H1 (cell line): Measurements from ENCODE around the gene MRPL32. TPM values are rescaled to one million over a fixed set of nuclear protein-coding genes. Genes with fewer than 3 reads are reported as not detected.

ENCODE experiments used
- CTCF ChIA-PET: fragments of 300-600 bp; sonication (Branson Sonifier 250); formaldehyde crosslinking; loops from one replicate; lab custom pipeline; 2021; ENCODE audit not compliant: partially characterized antibody; lab: Charles Lee
- POLR2A ChIA-PET: fragments of 300-600 bp; sonication (Branson Sonifier 250); formaldehyde crosslinking; loops from one replicate; lab custom pipeline; 2021; ENCODE audit warnings: inconsistent platforms; ENCODE audit not compliant: partially characterized antibody; lab: Charles Lee
- DNase-seq, 2 experiments: peaks; one replicate each; pipeline versions ENCODE4 v3.0.0 to v3.0.0-alpha.2; 2010 to 2022; ENCODE audit warnings: low spot score in 2 of 2, low read depth in 1 of 2, mixed read lengths in 1 of 2
- FAIRE-seq: peaks from 2 replicates; lab custom pipeline; 2011; peaks lifted over from hg19 to GRCh38; lab: Jason Lieb, UNC
- H2AFZ ChIP-seq: 2 replicates; pipeline ENCODE4 v1.8.1; 2012; ENCODE audit warnings: low read length, inconsistent platforms
- H2AK5ac ChIP-seq: 2 replicates; pipeline ENCODE4 v1.6.1; 2013; ENCODE audit warnings: low read depth, low read length
- H2BK120ac ChIP-seq: replicated peaks from 2 replicates; pipeline ENCODE3; 2013; ENCODE audit warnings: low read depth, low read length, inconsistent platforms
- H2BK12ac ChIP-seq: 2 replicates; pipeline ENCODE4 v1.6.1; 2013; ENCODE audit warnings: low read depth, low read length
- H2BK15ac ChIP-seq: 2 replicates; pipeline ENCODE4 v1.6.1; 2013; ENCODE audit warnings: low read length
- H2BK20ac ChIP-seq: 2 replicates; pipeline ENCODE4 v1.6.1; 2013; ENCODE audit warnings: low read length
- H2BK5ac ChIP-seq: 2 replicates; pipeline ENCODE4 v1.6.1; 2013; ENCODE audit warnings: low read depth, low read length
- H3K14ac ChIP-seq: 2 replicates; pipeline ENCODE4 v1.6.1; 2013; ENCODE audit warnings: inconsistent platforms; ENCODE audit not compliant: insufficient read length
- H3K18ac ChIP-seq: 2 replicates; pipeline ENCODE4 v1.6.1; 2013; ENCODE audit warnings: low read length; ENCODE audit errors: extremely low read depth
- H3K23ac ChIP-seq: 2 replicates; pipeline ENCODE4 v1.6.1; 2013; ENCODE audit warnings: inconsistent platforms; ENCODE audit not compliant: insufficient read length
- H3K23me2 ChIP-seq: 2 replicates; pipeline ENCODE4 v1.6.1; 2013; ENCODE audit warnings: low read depth, low read length
- H3K27ac ChIP-seq: 2 replicates; pipeline ENCODE4 v1.6.1; 2011; ENCODE audit warnings: low read depth, low read length, inconsistent platforms
- H3K27me3 ChIP-seq, 4 experiments: replicated peaks in 1 of 4; 1 replicate in 1 of 4; 2 replicates in 3 of 4; pipeline versions ENCODE4 v1.6.1 to v1.8.1; 2011 to 2013; ENCODE audit warnings: low read length in 3 of 4, mild to moderate bottlenecking in 3 of 4, inconsistent platforms in 2 of 4, mixed read lengths in 2 of 4, moderate library complexity in 1 of 4; ENCODE audit not compliant: control insufficient read depth in 3 of 4, insufficient read depth in 3 of 4; ENCODE audit errors: extremely low read depth in 1 of 4
- H3K36me3 ChIP-seq, 4 experiments: 2 replicates each; pipeline versions ENCODE4 v1.6.1 to v1.8.1; 2011 to 2013; ENCODE audit warnings: mild to moderate bottlenecking in 4 of 4, low read length in 3 of 4, moderate library complexity in 2 of 4, control low read depth in 1 of 4, inconsistent platforms in 1 of 4; ENCODE audit not compliant: insufficient read depth in 4 of 4, control insufficient read depth in 2 of 4
- H3K4ac ChIP-seq: replicated peaks from 2 replicates; pipeline ENCODE3; 2013; ENCODE audit warnings: low read length, low read depth, mixed read lengths, inconsistent platforms; ENCODE audit not compliant: insufficient read length
- H3K4me1 ChIP-seq, 4 experiments: replicated peaks in 1 of 4; 1 replicate in 1 of 4; 2 replicates in 3 of 4; pipeline versions ENCODE4 v1.6.1 to v1.8.1; 2011 to 2013; ENCODE audit warnings: low read length in 3 of 4, inconsistent platforms in 2 of 4, mixed read lengths in 1 of 4; ENCODE audit not compliant: insufficient read depth in 4 of 4, control insufficient read depth in 3 of 4
- H3K4me2 ChIP-seq, 2 experiments: 2 replicates each; pipeline versions ENCODE4 v1.6.1 to v1.8.1; 2011 to 2013; ENCODE audit warnings: low read depth in 2 of 2, low read length in 2 of 2, control low read depth in 1 of 2, inconsistent platforms in 1 of 2, mild to moderate bottlenecking in 1 of 2; ENCODE audit not compliant: insufficient read depth in 1 of 2
- H3K4me3 ChIP-seq, 4 experiments: fragments of 200-600, 300-600 bp in 1 of 4; sonication (generic), shearing (Covaris generic), sonication (Bioruptor Twin) in 1 of 4; 2 replicates each; pipeline versions ENCODE4 v1.5.1 to v1.8.1; 2011 to 2016; ENCODE audit warnings: low read length in 4 of 4, low read depth in 3 of 4, control low read depth in 2 of 4, inconsistent platforms in 2 of 4, mild to moderate bottlenecking in 2 of 4, mixed read lengths in 1 of 4, moderate library complexity in 1 of 4; ENCODE audit not compliant: insufficient read depth in 2 of 4; ENCODE audit errors: extremely low read depth in 1 of 4
- H3K56ac ChIP-seq: replicated peaks from 2 replicates; pipeline ENCODE3; 2013; ENCODE audit warnings: low read depth, mild to moderate bottlenecking, mixed read lengths, low read length, inconsistent platforms; ENCODE audit not compliant: insufficient read length
- H3K79me1 ChIP-seq: 2 replicates; pipeline ENCODE4 v1.6.1; 2013; ENCODE audit warnings: low read depth, low read length, control low read depth
- H3K79me2 ChIP-seq, 2 experiments: 2 replicates each; pipeline versions ENCODE4 v1.6.1 to v1.8.1; 2012 to 2013; ENCODE audit warnings: low read length in 2 of 2, mild to moderate bottlenecking in 2 of 2, inconsistent platforms in 1 of 2; ENCODE audit not compliant: insufficient read depth in 2 of 2, control insufficient read depth in 1 of 2
- H3K9ac ChIP-seq, 4 experiments: replicated peaks in 1 of 4; 1 replicate in 1 of 4; 2 replicates in 3 of 4; pipeline versions ENCODE4 v1.6.1 to v1.8.1; 2011 to 2013; ENCODE audit warnings: low read depth in 3 of 4, low read length in 3 of 4, control low read depth in 2 of 4, mild to moderate bottlenecking in 2 of 4, moderate library complexity in 2 of 4, inconsistent platforms in 1 of 4; ENCODE audit errors: extremely low read depth in 1 of 4
- H3K9me3 ChIP-seq, 2 experiments: 2 replicates each; pipeline versions ENCODE4 v1.6.1 to v1.8.1; 2012 to 2013; ENCODE audit warnings: mild to moderate bottlenecking in 2 of 2, moderate library complexity in 2 of 2, control low read depth in 1 of 2, inconsistent platforms in 1 of 2, low read depth in 1 of 2, low read length in 1 of 2, mixed read lengths in 1 of 2; ENCODE audit not compliant: insufficient read depth in 2 of 2
- H4K20me1 ChIP-seq, 2 experiments: replicated peaks in 1 of 2; 2 replicates each; pipeline versions ENCODE3 to v1.8.1; 2011 to 2013; ENCODE audit warnings: inconsistent platforms in 2 of 2, low read length in 2 of 2, mild to moderate bottlenecking in 1 of 2; ENCODE audit not compliant: insufficient read depth in 2 of 2, control insufficient read depth in 1 of 2
- H4K5ac ChIP-seq: 2 replicates; pipeline ENCODE4 v1.6.1; 2013; ENCODE audit warnings: low read length, low read depth, mixed read lengths, inconsistent platforms; ENCODE audit not compliant: insufficient read length
- H4K8ac ChIP-seq: 2 replicates; pipeline ENCODE4 v1.8.0; 2013; ENCODE audit warnings: mild to moderate bottlenecking, moderate library complexity, low read length, inconsistent platforms; ENCODE audit not compliant: insufficient read depth; ENCODE audit errors: extremely low read depth
- H4K91ac ChIP-seq: replicated peaks from 2 replicates; pipeline ENCODE3; 2013; ENCODE audit warnings: low read length, mixed read lengths, inconsistent platforms; ENCODE audit not compliant: insufficient read length
- CTCF ChIP-seq, 3 experiments: IDR thresholded peaks; 1 replicate in 2 of 3; 2 replicates in 1 of 3; pipeline versions ENCODE4 v1.5.1 to v1.6.1; 2011; ENCODE audit warnings: low read length in 3 of 3, mild to moderate bottlenecking in 3 of 3, inconsistent platforms in 2 of 3, low read depth in 1 of 3, moderate library complexity in 1 of 3; ENCODE audit not compliant: insufficient read depth in 1 of 3; ENCODE audit errors: control extremely low read depth in 1 of 3
- FOSL1 ChIP-seq: IDR thresholded peaks from 2 replicates; pipeline ENCODE4 v1.6.1; 2011; ENCODE audit warnings: mild to moderate bottlenecking, low read depth, low read length, moderate library complexity; ENCODE audit not compliant: insufficient read depth
- JUND ChIP-seq: IDR thresholded peaks from 2 replicates; pipeline ENCODE4 v1.6.1; 2011; ENCODE audit warnings: mild to moderate bottlenecking, improper control_type of control experiment, low read length
- KDM4A ChIP-seq: IDR thresholded peaks from one replicate; pipeline ENCODE4 v1.7.1; 2012; ENCODE audit warnings: low read depth, mild to moderate bottlenecking, moderate library complexity, low read length, inconsistent platforms; ENCODE audit not compliant: severe bottlenecking
- RFX5 ChIP-seq: IDR thresholded peaks from 2 replicates; pipeline ENCODE4 v1.6.1; 2011; ENCODE audit warnings: low read depth, low read length, improper control_type of control experiment, borderline replicate concordance
- SUZ12 ChIP-seq: fragments of 200-600 bp; sonication (generic); IDR thresholded peaks from 2 replicates; pipeline ENCODE4 v1.6.1; 2012; ENCODE audit warnings: mild to moderate bottlenecking, inconsistent platforms, low read length, moderate library complexity, mixed read lengths
- TEAD4 ChIP-seq: IDR thresholded peaks from 2 replicates; pipeline ENCODE4 v1.6.1; 2012; ENCODE audit warnings: low read depth, low read length, inconsistent platforms, mixed read lengths
- ZNF274 ChIP-seq: IDR thresholded peaks from 2 replicates; pipeline ENCODE4 v1.7.0; 2012; ENCODE audit warnings: low read length, borderline replicate concordance; ENCODE audit errors: extremely low read depth
- WGBS, 2 experiments: shearing (Covaris generic) in 1 of 2; methylation state at CpG; one replicate each; pipeline versions ENCODE4 v1.1.6 to v1.1.7; 2013 to 2015; ENCODE audit warnings: low lambda C conversion rate in 2 of 2, mixed read lengths in 2 of 2, inconsistent platforms in 1 of 2, low coverage in 1 of 2, missing lambda C conversion rate in 1 of 2; ENCODE audit not compliant: insufficient replicate concordance in 2 of 2, insufficient coverage in 1 of 2, insufficient read length in 1 of 2; ENCODE audit errors: extremely low coverage in 1 of 2, missing lambda C conversion rate in 1 of 2; 5-methylcytosine and 5-hydroxymethylcytosine counted together
- polyA plus RNA-seq, 7 experiments: library from polyadenylated mRNA; depleted of rRNA in 3 of 7; stranded (reverse) in 5 of 7; unstranded in 2 of 7; fragments of >200 nt in 5 of 7; fragments of 200-250 nt in 2 of 7; gene quantifications; 1 replicate in 5 of 7; 2 replicates in 1 of 7; 4 replicates in 1 of 7; pipeline versions ENCODE4 v1.2.1 to v1.2.3, GENCODE V29; 2011 to 2013; ENCODE audit warnings: missing spikeins in 2 of 7, mixed read lengths in 2 of 7
- total RNA-seq: library from RNA; stranded (reverse); fragmentation: NEBNext Ultra II Directional; extraction: Animal tissue kit (Norgen Biotek cat#: 25700); gene quantifications from 2 replicates; pipeline ENCODE4 v1.2.1, GENCODE V29; 2021
- TF ChIP-seq, protein P1 (sequence below): IDR thresholded peaks from 2 replicates; pipeline ENCODE4 v1.6.1; 2012; ENCODE audit warnings: low read length, inconsistent platforms

Gene MRPL32
- total and polyA plus RNA-seq, 2 of the 8 experiments (the other 6 are each of a cell fraction or from before 2014, with no cell fraction given) = 50.9 to 97.2 TPM

- no peak for DNase-seq
- Histone ChIP-seq H3K23me2 (peaks cover 2% of the 10 kb centered on the region; the same call in 1 of the 2 replicates), H3K79me2 (peaks cover 0 to 9% of the 10 kb centered on the region in 2 experiments; a peak in 2 of 4 replicates), H3K4ac (no peak overlapping the region), H2BK15ac (no peak overlapping the region), H3K9me3 (no peaks in the 10 kb centered on the region), H2BK5ac (no peak overlapping the region), H2BK12ac (no peak overlapping the region), H4K91ac (no peak overlapping the region), H2BK120ac (no peak overlapping the region), H4K8ac (no peak overlapping the region), H3K4me3 (no peak overlapping the region), H4K5ac (no peak overlapping the region), H3K27me3 (no peaks in the 10 kb centered on the region), H3K4me1 (peaks cover 2 to 5% (median 4%) of the 10 kb centered on the region in 4 experiments; a peak in 5 of 7 replicates), H3K79me1 (peaks cover 4% of the 10 kb centered on the region; the same call in 1 of the 2 replicates)
- POLR2A ChIA-PET = interaction anchor here (0.7 to 9.1 kb wide), 2 partner anchors 12 to 371 kb away, joined by 3 to 112 read pairs; partner anchors contain the start of genes MRPL32 and PSMA2
- TF ChIP-seq SUZ12 = no peak
- TF ChIP-seq JUND = no peak
- TF ChIP-seq, protein P1, sequence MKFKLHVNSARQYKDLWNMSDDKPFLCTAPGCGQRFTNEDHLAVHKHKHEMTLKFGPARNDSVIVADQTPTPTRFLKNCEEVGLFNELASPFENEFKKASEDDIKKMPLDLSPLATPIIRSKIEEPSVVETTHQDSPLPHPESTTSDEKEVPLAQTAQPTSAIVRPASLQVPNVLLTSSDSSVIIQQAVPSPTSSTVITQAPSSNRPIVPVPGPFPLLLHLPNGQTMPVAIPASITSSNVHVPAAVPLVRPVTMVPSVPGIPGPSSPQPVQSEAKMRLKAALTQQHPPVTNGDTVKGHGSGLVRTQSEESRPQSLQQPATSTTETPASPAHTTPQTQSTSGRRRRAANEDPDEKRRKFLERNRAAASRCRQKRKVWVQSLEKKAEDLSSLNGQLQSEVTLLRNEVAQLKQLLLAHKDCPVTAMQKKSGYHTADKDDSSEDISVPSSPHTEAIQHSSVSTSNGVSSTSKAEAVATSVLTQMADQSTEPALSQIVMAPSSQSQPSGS = no peak
- TF ChIP-seq FOSL1 = no peak
- no peak for TF ChIP-seq CTCF (IDR thresholded peaks at IDR 0.05; ENCODE audit: control extremely low read depth in 1 of 3, insufficient read depth in 1 of 3, low read depth in 1 of 3, low read length in 3 of 3)
- TF ChIP-seq ZNF274 = no peak
- no peak for TF ChIP-seq KDM4A
- no peak for TF ChIP-seq RFX5
- TF ChIP-seq TEAD4 = no peak
- TF ChIP-seq, all 59 proteins: peak for 0
- WGBS, 2 experiments = 88% methylated on average over 1 of the region's 1 CpG; no CpG with 5 or more reads in 1 of the 2 experiments
- Histone ChIP-seq H3K18ac (no peak overlapping the region), H3K4me2 (no peak overlapping the region), H3K56ac (no peak overlapping the region), H3K9ac (no peak overlapping the region), H2BK20ac (no peak overlapping the region), H4K20me1 (peaks cover 0 to 1% of the 10 kb centered on the region in 2 experiments), H3K36me3 (peaks cover 7 to 55% (median 28%) of the 10 kb centered on the region in 4 experiments), H2AFZ (no peak overlapping the region), H3K23ac (no peak overlapping the region), H2AK5ac (no peak overlapping the region), H3K14ac (no peak overlapping the region), H3K27ac (no peak overlapping the region)
- FAIRE-seq = no peak
- CTCF ChIA-PET = no interaction called here
These were observed 16.8 kb upstream of the MRPL32 start for GRCh38 chr7:42915356-42915755.
